Measurements from ENCODE around the gene IGLL5. TPM values are rescaled to one million over a fixed set of nuclear protein-coding genes. Genes with fewer than 3 reads are reported as not detected.
"Not testable (repeated sequence)": the region's sequence is repeated elsewhere in the genome, so short reads cannot be mapped to it uniquely, and the experiment has no call there.

The IGLL5 gene
- total RNA-seq, 1 experiment from 2014 or later: not detected

DNA sequence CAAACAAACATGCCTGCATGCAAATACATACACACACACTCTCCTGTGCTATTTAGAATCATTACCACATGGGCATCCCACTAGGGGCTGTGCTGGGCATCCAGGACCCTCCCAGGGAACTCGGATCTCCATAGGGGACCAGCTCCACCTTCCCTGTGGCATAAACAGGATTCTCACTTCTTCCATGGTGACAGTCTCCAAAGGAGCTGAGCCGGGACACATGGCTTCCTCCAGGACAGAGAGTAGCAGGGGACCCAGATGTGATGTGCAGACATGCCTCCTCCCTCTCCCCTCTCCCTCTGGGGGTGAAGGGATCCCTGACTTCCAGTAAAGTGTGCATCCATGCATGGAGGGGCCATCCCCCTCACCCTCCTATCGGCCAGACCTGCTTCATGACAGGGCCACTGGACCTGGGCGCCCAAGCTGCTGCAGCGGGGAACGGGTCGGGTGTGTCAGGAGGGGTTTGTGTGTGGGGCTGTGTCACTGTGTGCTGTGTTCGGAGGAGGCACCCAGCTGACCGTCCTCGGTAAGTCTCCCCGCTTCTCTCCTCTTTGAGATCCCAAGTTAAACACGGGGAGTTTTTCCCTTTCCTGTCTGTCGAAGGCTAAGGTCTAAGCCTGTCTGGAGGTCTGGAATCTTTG, 33.4 kb downstream of the IGLL5 start:
- peaks cover 8% of the 10 kb centered on the region; the same call in 1 of the 2 replicates for H3K4me1 ChIP-seq (ENCODE audit: insufficient read depth, low read length)
- no peak overlapping the region for H2AFZ ChIP-seq (ENCODE audit: low read length)
- no peak overlapping the region for H3K4me3 ChIP-seq (ENCODE audit: low read length)
- H4K20me1 ChIP-seq (ENCODE audit: low read length): no peaks in the 10 kb centered on the region
- no peaks in the 10 kb centered on the region for H3K9me3 ChIP-seq (ENCODE audit: low read length)
- ChIA-PET POLR2A (ENCODE audit: unreplicated experiment) (no interaction called here), CTCF (no interaction called here)
- BruUV-seq (replicated peaks): no TSS peak
- no peak overlapping the region for H3K9ac ChIP-seq (ENCODE audit: low read length)
- no peaks in the 10 kb centered on the region for H3F3A ChIP-seq (ENCODE audit: low read length, unreplicated experiment)
- H3K4me2 ChIP-seq (ENCODE audit: low read length): no peak overlapping the region
- ATAC-seq (no peak), DNase-seq (no peak)
- TF ChIP-seq EZH2 (IDR thresholded peaks at IDR 0.05; ENCODE audit: low read length, unreplicated experiment): no peak
- no peak for TF ChIP-seq EZH2phosphoT487 (IDR thresholded peaks at IDR 0.05; ENCODE audit: borderline replicate concordance, low read length)
- TF ChIP-seq, protein P1, sequence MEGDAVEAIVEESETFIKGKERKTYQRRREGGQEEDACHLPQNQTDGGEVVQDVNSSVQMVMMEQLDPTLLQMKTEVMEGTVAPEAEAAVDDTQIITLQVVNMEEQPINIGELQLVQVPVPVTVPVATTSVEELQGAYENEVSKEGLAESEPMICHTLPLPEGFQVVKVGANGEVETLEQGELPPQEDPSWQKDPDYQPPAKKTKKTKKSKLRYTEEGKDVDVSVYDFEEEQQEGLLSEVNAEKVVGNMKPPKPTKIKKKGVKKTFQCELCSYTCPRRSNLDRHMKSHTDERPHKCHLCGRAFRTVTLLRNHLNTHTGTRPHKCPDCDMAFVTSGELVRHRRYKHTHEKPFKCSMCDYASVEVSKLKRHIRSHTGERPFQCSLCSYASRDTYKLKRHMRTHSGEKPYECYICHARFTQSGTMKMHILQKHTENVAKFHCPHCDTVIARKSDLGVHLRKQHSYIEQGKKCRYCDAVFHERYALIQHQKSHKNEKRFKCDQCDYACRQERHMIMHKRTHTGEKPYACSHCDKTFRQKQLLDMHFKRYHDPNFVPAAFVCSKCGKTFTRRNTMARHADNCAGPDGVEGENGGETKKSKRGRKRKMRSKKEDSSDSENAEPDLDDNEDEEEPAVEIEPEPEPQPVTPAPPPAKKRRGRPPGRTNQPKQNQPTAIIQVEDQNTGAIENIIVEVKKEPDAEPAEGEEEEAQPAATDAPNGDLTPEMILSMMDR (conservative IDR thresholded peaks at IDR 0.05; ENCODE audit: low read depth, low read length): no peak
- no peaks in the 10 kb centered on the region for H3K79me2 ChIP-seq (ENCODE audit: low read length)
- no peaks in the 10 kb centered on the region for H3K9me2 ChIP-seq (replicated peaks; ENCODE audit: low read length)
- no peak overlapping the region for H3K27ac ChIP-seq (ENCODE audit: low read length)
- H3K36me3 ChIP-seq (ENCODE audit: low read depth, low read length): no peaks in the 10 kb centered on the region
- intact Hi-C loops (cut with micrococcal nuclease): no loop called here
- H3K27me3 ChIP-seq (ENCODE audit: low read length): no peaks in the 10 kb centered on the region

DNA sequence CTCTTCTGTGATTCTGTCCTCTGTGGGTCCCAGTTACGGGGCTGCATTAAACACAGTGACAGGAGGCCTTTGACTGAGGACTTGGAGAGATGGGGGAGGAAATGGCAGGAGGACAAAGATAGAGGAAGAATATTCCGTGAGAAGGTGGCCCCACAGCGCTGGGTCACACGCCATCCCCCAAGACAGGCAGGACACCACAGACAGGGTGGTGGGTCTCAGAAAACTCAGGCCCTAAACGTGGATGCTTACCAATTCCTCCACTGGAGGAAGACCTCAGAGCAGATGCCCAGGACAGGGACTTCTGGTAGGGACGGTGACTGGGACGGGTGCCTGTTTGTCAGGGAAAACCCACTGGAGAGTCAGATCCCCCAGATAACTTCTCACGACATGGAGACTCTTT, 34.0 kb downstream of the IGLL5 start:
- H3K9me3 ChIP-seq (ENCODE audit: low read length): no peaks in the 10 kb centered on the region
- no peak overlapping the region for H3K9ac ChIP-seq (ENCODE audit: low read length)
- H3F3A ChIP-seq (ENCODE audit: low read length, unreplicated experiment): no peaks in the 10 kb centered on the region
- no peak overlapping the region for H3K27ac ChIP-seq (ENCODE audit: low read length)
- intact Hi-C loops (cut with micrococcal nuclease): no loop called here
- no peaks in the 10 kb centered on the region for H3K27me3 ChIP-seq (ENCODE audit: low read length)
- DNase-seq (no peak), ATAC-seq (no peak)
- no peaks in the 10 kb centered on the region for H3K36me3 ChIP-seq (ENCODE audit: low read depth, low read length)
- H2AFZ ChIP-seq (ENCODE audit: low read length): no peak overlapping the region
- H3K4me3 ChIP-seq (ENCODE audit: low read length): no peak overlapping the region
- H3K9me2 ChIP-seq (replicated peaks; ENCODE audit: low read length): no peaks in the 10 kb centered on the region
- ChIA-PET POLR2A (ENCODE audit: unreplicated experiment) (no interaction called here), CTCF (no interaction called here)
- peaks cover 11% of the 10 kb centered on the region; the same call in 1 of the 2 replicates for H3K4me1 ChIP-seq (ENCODE audit: insufficient read depth, low read length)
- BruUV-seq (replicated peaks): no TSS peak
- TF ChIP-seq EZH2phosphoT487 (IDR thresholded peaks at IDR 0.05; ENCODE audit: borderline replicate concordance, low read length) (no peak), EZH2 (IDR thresholded peaks at IDR 0.05; ENCODE audit: low read length, unreplicated experiment) (no peak)
- TF ChIP-seq, protein P1 (conservative IDR thresholded peaks at IDR 0.05; ENCODE audit: low read depth, low read length): no peak
- H3K79me2 ChIP-seq (ENCODE audit: low read length): no peaks in the 10 kb centered on the region
- no peaks in the 10 kb centered on the region for H4K20me1 ChIP-seq (ENCODE audit: low read length)
- H3K4me2 ChIP-seq (ENCODE audit: low read length): no peak overlapping the region

- DNase-seq; H3K27ac ChIP-seq (ENCODE audit: low read length); BruUV-seq (replicated peaks); intact Hi-C loops (cut with micrococcal nuclease); H3K4me2 ChIP-seq (ENCODE audit: low read length); ATAC-seq; H3K4me3 ChIP-seq (ENCODE audit: low read length); POLR2A ChIA-PET (ENCODE audit: unreplicated experiment); H4K20me1 ChIP-seq (ENCODE audit: low read length); H3K9ac ChIP-seq (ENCODE audit: low read length); H3K9me2 ChIP-seq (replicated peaks; ENCODE audit: low read length); H3K9me3 ChIP-seq (ENCODE audit: low read length); CTCF ChIA-PET; H3K36me3 ChIP-seq (ENCODE audit: low read depth, low read length); H2AFZ ChIP-seq (ENCODE audit: low read length); H3K27me3 ChIP-seq (ENCODE audit: low read length); H3F3A ChIP-seq (ENCODE audit: low read length, unreplicated experiment); H3K79me2 ChIP-seq (ENCODE audit: low read length): not testable (repeated sequence)
- H3K4me1 ChIP-seq (ENCODE audit: insufficient read depth, low read length): peaks cover 11% of the 10 kb centered on the region; the same call in 1 of the 2 replicates
Observed at GRCh38 chr22:22922092-22922953, 34.7 kb downstream of the IGLL5 start.

All from PC-3 (cell line).